ENCODE results near the gene JPH3. TPM values are rescaled to one million over a fixed set of nuclear protein-coding genes. Genes with fewer than 3 reads are reported as not detected.

Gene JPH3
- polyA plus RNA-seq, 1 donor from 2014 or later, result 22.2 TPM

GRCh38 chr16:87684106-87684677, 81.9 kb downstream of the JPH3 start:
- Histone ChIP-seq H3F3A (ENCODE audit: insufficient read depth, low read length, poor library complexity, severe bottlenecking) (no peaks in the 10 kb centered on the region), H3K4me3 (ENCODE audit: low read length) (no peak overlapping the region), H3K9me3 (ENCODE audit: low read length) (no peaks in the 10 kb centered on the region), H3K27ac (ENCODE audit: low read length) (no peak overlapping the region), H2AFZ (ENCODE audit: low read depth, low read length) (no peak overlapping the region), H4K20me1 (ENCODE audit: insufficient read depth) (no peaks in the 10 kb centered on the region), H3K9ac (ENCODE audit: low read length) (no peak overlapping the region), H3K9me2 (ENCODE audit: insufficient read depth, low read length) (no peaks in the 10 kb centered on the region), H3K79me2 (replicated peaks; ENCODE audit: insufficient read depth, low read length) (no peaks in the 10 kb centered on the region), H3K4me2 (ENCODE audit: low read length) (no peak overlapping the region), H3K27me3 (ENCODE audit: insufficient read depth, low read depth, low read length) (no peaks in the 10 kb centered on the region), H3K36me3 (ENCODE audit: insufficient read depth, low read length) (no peaks in the 10 kb centered on the region)
- TF ChIP-seq POLR2AphosphoS5 (IDR thresholded peaks at IDR 0.05), result no peak
- no peak for TF ChIP-seq EP300 (conservative IDR thresholded peaks at IDR 0.05; ENCODE audit: poor library complexity, severe bottlenecking)
- TF ChIP-seq EZH2 (IDR thresholded peaks at IDR 0.05; ENCODE audit: borderline replicate concordance, insufficient read depth, low read length, poor library complexity, severe bottlenecking), result no peak

- Histone ChIP-seq H3K9me2 (ENCODE audit: insufficient read depth, low read length) (no peaks in the 10 kb centered on the region), H3K36me3 (ENCODE audit: insufficient read depth, low read length) (no peaks in the 10 kb centered on the region), H3F3A (ENCODE audit: insufficient read depth, low read length, poor library complexity, severe bottlenecking) (no peaks in the 10 kb centered on the region), H3K27me3 (ENCODE audit: insufficient read depth, low read depth, low read length) (no peaks in the 10 kb centered on the region), H2AFZ (ENCODE audit: low read depth, low read length) (no peak overlapping the region), H3K79me2 (replicated peaks; ENCODE audit: insufficient read depth, low read length) (no peaks in the 10 kb centered on the region), H3K4me2 (ENCODE audit: low read length) (no peak overlapping the region), H3K9me3 (ENCODE audit: low read length) (no peaks in the 10 kb centered on the region), H3K9ac (ENCODE audit: low read length) (no peak overlapping the region), H4K20me1 (ENCODE audit: insufficient read depth) (no peaks in the 10 kb centered on the region), H3K4me3 (ENCODE audit: low read length) (no peak overlapping the region), H3K27ac (ENCODE audit: low read length) (no peak overlapping the region)
- no peak for TF ChIP-seq REST (IDR thresholded peaks at IDR 0.05; ENCODE audit: borderline replicate concordance)
- TF ChIP-seq EZH2 (IDR thresholded peaks at IDR 0.05; ENCODE audit: borderline replicate concordance, insufficient read depth, low read length, poor library complexity, severe bottlenecking), result no peak
Measured at GRCh38 chr16:87684711-87685404, 82.5 kb downstream of the JPH3 start.

GRCh38 chr16:87685405-87685755, 83.1 kb downstream of the JPH3 start:
- no peaks in the 10 kb centered on the region for H3F3A ChIP-seq (ENCODE audit: insufficient read depth, low read length, poor library complexity, severe bottlenecking)
- H3K4me3 ChIP-seq (ENCODE audit: low read length), result no peak overlapping the region
- TF ChIP-seq SMC3 (conservative IDR thresholded peaks at IDR 0.05; ENCODE audit: poor library complexity) (no peak), MXI1 (conservative IDR thresholded peaks at IDR 0.05; ENCODE audit: poor library complexity, severe bottlenecking) (no peak), TAF1 (IDR thresholded peaks at IDR 0.05; ENCODE audit: low read depth) (no peak), CTCF (IDR thresholded peaks at IDR 0.05; ENCODE audit: poor library complexity, severe bottlenecking) (no peak), EZH2 (IDR thresholded peaks at IDR 0.05; ENCODE audit: borderline replicate concordance, insufficient read depth, low read length, poor library complexity, severe bottlenecking) (no peak), RAD21 (conservative IDR thresholded peaks at IDR 0.05) (no peak), EP300 (conservative IDR thresholded peaks at IDR 0.05; ENCODE audit: poor library complexity, severe bottlenecking) (no peak)
- no peak overlapping the region for H3K27ac ChIP-seq (ENCODE audit: low read length)
- no peaks in the 10 kb centered on the region for H3K27me3 ChIP-seq (ENCODE audit: insufficient read depth, low read depth, low read length)
- no peaks in the 10 kb centered on the region for H3K9me2 ChIP-seq (ENCODE audit: insufficient read depth, low read length)
- H3K4me2 ChIP-seq (ENCODE audit: low read length), result no peak overlapping the region
- H3K9ac ChIP-seq (ENCODE audit: low read length), result no peak overlapping the region
- H4K20me1 ChIP-seq (ENCODE audit: insufficient read depth), result no peaks in the 10 kb centered on the region
- H3K79me2 ChIP-seq (replicated peaks; ENCODE audit: insufficient read depth, low read length), result no peaks in the 10 kb centered on the region
- H2AFZ ChIP-seq (ENCODE audit: low read depth, low read length), result no peak overlapping the region
- no peaks in the 10 kb centered on the region for H3K9me3 ChIP-seq (ENCODE audit: low read length)
- no peaks in the 10 kb centered on the region for H3K36me3 ChIP-seq (ENCODE audit: insufficient read depth, low read length)
